Neural progenitor cell (in vitro differentiated cells): ENCODE measurements around the gene SEL1L3. TPM values are rescaled to one million over a fixed set of nuclear protein-coding genes. Genes with fewer than 3 reads are reported as not detected.

Experiments
- DNase-seq: peaks from one replicate; pipeline ENCODE4 v3.0.0-alpha.2; 2016; ENCODE audit warnings: low spot score
- H2AFZ ChIP-seq: fragments of 200-600 bp; sonication (generic); replicated peaks from 2 replicates; pipeline ENCODE4 v1.6.1; 2016; ENCODE audit warnings: antibody characterized with exemption
- H3F3A ChIP-seq: fragments of 200-600 bp; sonication (generic); 2 replicates; pipeline ENCODE4 v1.6.1; 2016; ENCODE audit warnings: antibody characterized with exemption, low read depth
- H3K27ac ChIP-seq: fragments of 200-600 bp; sonication (generic); 2 replicates; pipeline ENCODE4 v1.5.1; 2016; ENCODE audit warnings: mild to moderate bottlenecking
- H3K27me3 ChIP-seq: fragments of 200-600 bp; sonication (generic); 2 replicates; pipeline ENCODE4 v1.6.1; 2016; ENCODE audit warnings: mild to moderate bottlenecking, moderate library complexity
- H3K36me3 ChIP-seq: fragments of 200-600 bp; sonication (generic); 2 replicates; pipeline ENCODE4 v1.5.1; 2016
- H3K4me1 ChIP-seq: fragments of 200-600 bp; sonication (generic); 2 replicates; pipeline ENCODE4 v1.6.1; 2016; ENCODE audit warnings: mixed run types
- H3K4me2 ChIP-seq: fragments of 200-600 bp; sonication (generic); 2 replicates; pipeline ENCODE4 v1.6.1; 2016
- H3K4me3 ChIP-seq: fragments of 200-600 bp; sonication (generic); 2 replicates; pipeline ENCODE4 v1.5.1; 2016
- H3K79me2 ChIP-seq: fragments of 200-600 bp; sonication (generic); 2 replicates; pipeline ENCODE4 v1.6.1; 2016; ENCODE audit warnings: low read depth
- H3K9ac ChIP-seq: fragments of 200-600 bp; sonication (generic); 2 replicates; pipeline ENCODE4 v1.6.1; 2016
- H3K9me3 ChIP-seq: fragments of 200-600 bp; sonication (generic); 2 replicates; pipeline ENCODE4 v1.5.1; 2016; ENCODE audit warnings: low read depth
- H4K20me1 ChIP-seq: fragments of 200-600 bp; sonication (generic); 2 replicates; pipeline ENCODE4 v1.6.1; 2016; ENCODE audit warnings: low read depth
- H3K27ac Mint-ChIP-seq: 3 replicates; pipeline ENCODE4 v1.8.0; 2021; ENCODE audit warnings: mixed read lengths
- H3K27me3 Mint-ChIP-seq: 2 replicates; pipeline ENCODE4 v1.8.0; 2022; ENCODE audit warnings: low read depth, mild to moderate bottlenecking, inconsistent platforms, moderate library complexity, mixed read lengths; ENCODE audit not compliant: insufficient read depth
- H3K36me3 Mint-ChIP-seq: 3 replicates; pipeline ENCODE4 v1.8.0; 2021; ENCODE audit warnings: mixed read lengths
- H3K4me1 Mint-ChIP-seq: 3 replicates; pipeline ENCODE4 v1.8.0; 2021; ENCODE audit warnings: mixed read lengths
- H3K4me3 Mint-ChIP-seq: 3 replicates; pipeline ENCODE4 v1.8.0; 2021; ENCODE audit warnings: mild to moderate bottlenecking, moderate library complexity, mixed read lengths
- H3K9me3 Mint-ChIP-seq: 3 replicates; pipeline ENCODE4 v1.8.0; 2020; ENCODE audit warnings: mixed read lengths
- EZH2 ChIP-seq: fragments of 200-600 bp; sonication (generic); IDR thresholded peaks from 2 replicates; pipeline ENCODE4 v1.6.1; 2017; ENCODE audit warnings: antibody characterized with exemption, mild to moderate bottlenecking, moderate library complexity
- EZH2phosphoT487 ChIP-seq: fragments of 200-600 bp; sonication (generic); IDR thresholded peaks from 2 replicates; pipeline ENCODE4 v1.6.1; 2017; ENCODE audit warnings: antibody characterized with exemption
- total RNA-seq: library from RNA; depleted of rRNA; stranded (reverse); fragments of >200 nt; gene quantifications from 2 replicates; pipeline ENCODE4 v1.2.3, GENCODE V29; 2015; ENCODE audit warnings: low replicate concordance
- TF ChIP-seq, protein P1 (sequence below): fragments of 200-600 bp; sonication (generic); IDR thresholded peaks from 2 replicates; pipeline ENCODE4 v1.5.1; 2017; ENCODE audit warnings: antibody characterized with exemption, mild to moderate bottlenecking

The SEL1L3 gene
- total RNA-seq, 1 donor from 2014 or later: 87.2 TPM

DNA sequence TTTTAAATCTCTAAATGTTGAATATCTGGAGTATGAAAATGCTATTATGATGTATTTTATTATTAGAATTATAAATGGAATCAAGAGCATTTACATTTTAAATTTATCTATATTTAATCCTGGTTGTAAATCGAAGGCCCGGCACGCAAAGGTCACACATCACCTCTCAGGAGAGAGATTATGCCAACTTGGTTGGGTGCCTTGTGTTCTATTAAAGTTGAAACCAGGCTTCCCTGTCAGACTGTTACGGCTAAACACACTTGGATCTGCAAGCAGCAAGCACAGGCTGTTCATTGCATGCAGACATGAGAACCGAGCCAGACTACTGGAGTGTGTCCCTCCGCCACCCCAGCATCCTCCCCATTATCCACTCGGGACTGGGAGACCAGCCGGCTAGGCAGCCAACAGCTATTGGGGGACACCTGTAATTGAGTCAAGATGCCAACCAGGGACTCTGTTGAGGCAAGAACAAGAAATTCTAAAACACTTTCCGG is 16.4 kb upstream of the SEL1L3 start:
- Histone ChIP-seq H3K4me2 (no peak overlapping the region), H3K27me3 (no peaks in the 10 kb centered on the region), H3K36me3 (no peaks in the 10 kb centered on the region), H3K4me1 (peaks cover 8% of the 10 kb centered on the region), H2AFZ (no peak overlapping the region), H3K9ac (no peak overlapping the region), H3K4me3 (no peak overlapping the region), H3K79me2 (no peaks in the 10 kb centered on the region), H3F3A (no peaks in the 10 kb centered on the region), H4K20me1 (no peaks in the 10 kb centered on the region), H3K27ac (no peak overlapping the region), H3K9me3 (no peaks in the 10 kb centered on the region)
- Mint-ChIP-seq H3K27ac (no peak overlapping the region), H3K4me1 (peaks cover 16% of the 10 kb centered on the region), H3K36me3 (no peaks in the 10 kb centered on the region), H3K27me3 (peaks cover 5% of the 10 kb centered on the region), H3K9me3 (no peaks in the 10 kb centered on the region), H3K4me3 (no peak overlapping the region)
- DNase-seq: no peak
- TF ChIP-seq, protein P1, sequence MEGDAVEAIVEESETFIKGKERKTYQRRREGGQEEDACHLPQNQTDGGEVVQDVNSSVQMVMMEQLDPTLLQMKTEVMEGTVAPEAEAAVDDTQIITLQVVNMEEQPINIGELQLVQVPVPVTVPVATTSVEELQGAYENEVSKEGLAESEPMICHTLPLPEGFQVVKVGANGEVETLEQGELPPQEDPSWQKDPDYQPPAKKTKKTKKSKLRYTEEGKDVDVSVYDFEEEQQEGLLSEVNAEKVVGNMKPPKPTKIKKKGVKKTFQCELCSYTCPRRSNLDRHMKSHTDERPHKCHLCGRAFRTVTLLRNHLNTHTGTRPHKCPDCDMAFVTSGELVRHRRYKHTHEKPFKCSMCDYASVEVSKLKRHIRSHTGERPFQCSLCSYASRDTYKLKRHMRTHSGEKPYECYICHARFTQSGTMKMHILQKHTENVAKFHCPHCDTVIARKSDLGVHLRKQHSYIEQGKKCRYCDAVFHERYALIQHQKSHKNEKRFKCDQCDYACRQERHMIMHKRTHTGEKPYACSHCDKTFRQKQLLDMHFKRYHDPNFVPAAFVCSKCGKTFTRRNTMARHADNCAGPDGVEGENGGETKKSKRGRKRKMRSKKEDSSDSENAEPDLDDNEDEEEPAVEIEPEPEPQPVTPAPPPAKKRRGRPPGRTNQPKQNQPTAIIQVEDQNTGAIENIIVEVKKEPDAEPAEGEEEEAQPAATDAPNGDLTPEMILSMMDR: no peak
- TF ChIP-seq EZH2 (no peak), EZH2phosphoT487 (no peak)

DNA sequence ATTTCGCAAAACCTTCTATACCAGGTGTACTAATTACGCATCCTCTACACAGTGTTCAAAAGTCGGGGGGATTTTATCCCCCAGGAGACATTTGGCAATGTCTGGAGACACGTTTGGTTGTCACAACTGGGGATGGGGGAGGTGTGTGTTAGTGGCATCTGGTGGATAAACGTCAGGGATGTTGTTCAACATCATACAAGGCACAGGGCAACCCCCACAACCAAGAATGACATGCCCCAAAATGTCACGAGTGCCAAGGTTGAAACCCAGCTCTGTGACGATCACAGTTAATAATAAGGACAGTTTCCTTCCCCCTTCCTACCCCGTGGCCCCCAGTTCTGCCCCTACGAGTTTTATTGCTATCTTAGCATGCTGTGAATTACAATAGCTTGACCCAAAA is 15.9 kb upstream of the SEL1L3 start:
- no peaks in the 10 kb centered on the region for H3K36me3 ChIP-seq
- Mint-ChIP-seq H3K4me1 (peaks cover 11% of the 10 kb centered on the region), H3K27ac (no peak overlapping the region), H3K36me3 (no peaks in the 10 kb centered on the region), H3K4me3 (no peak overlapping the region), H3K9me3 (no peaks in the 10 kb centered on the region), H3K27me3 (peaks cover 5% of the 10 kb centered on the region)
- H3K4me2 ChIP-seq: no peak overlapping the region
- no peak overlapping the region for H3K4me3 ChIP-seq
- TF ChIP-seq EZH2phosphoT487: no peak
- TF ChIP-seq, protein P1: no peak
- TF ChIP-seq EZH2: no peak
- no peaks in the 10 kb centered on the region for H3F3A ChIP-seq
- H3K27me3 ChIP-seq: no peaks in the 10 kb centered on the region
- H2AFZ ChIP-seq: no peak overlapping the region
- no peak for DNase-seq
- peaks cover 8% of the 10 kb centered on the region for H3K4me1 ChIP-seq
- H4K20me1 ChIP-seq: no peaks in the 10 kb centered on the region
- H3K9me3 ChIP-seq: no peaks in the 10 kb centered on the region
- H3K27ac ChIP-seq: no peak overlapping the region
- H3K79me2 ChIP-seq: no peaks in the 10 kb centered on the region
- no peak overlapping the region for H3K9ac ChIP-seq

DNA sequence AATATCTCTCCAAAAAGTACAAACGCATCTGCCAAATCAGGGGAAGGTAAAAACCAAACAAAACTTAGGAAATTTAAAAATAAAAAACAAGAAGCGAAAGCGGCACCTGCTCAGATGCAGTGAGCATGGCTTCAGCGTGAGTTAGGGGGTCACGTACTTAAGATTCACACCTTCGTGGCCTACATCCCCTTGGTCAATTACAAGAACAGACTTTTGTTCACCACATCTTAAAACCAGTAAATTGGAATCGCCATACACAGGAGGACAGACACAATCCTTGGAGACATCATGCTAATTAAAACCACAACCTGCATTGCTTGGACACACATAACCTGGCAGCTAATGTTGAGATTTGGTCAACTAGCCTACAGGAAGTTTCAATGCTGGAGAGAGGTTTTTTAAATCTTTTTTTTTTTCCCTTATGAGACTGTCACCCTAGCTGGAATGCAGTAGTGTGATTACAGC is 12.5 kb upstream of the SEL1L3 start:
- H3K9me3 Mint-ChIP-seq: no peaks in the 10 kb centered on the region
- H3K27ac Mint-ChIP-seq: no peak overlapping the region
- Histone ChIP-seq H3K4me2 (no peak overlapping the region), H3F3A (no peaks in the 10 kb centered on the region), H3K79me2 (no peaks in the 10 kb centered on the region), H2AFZ (no peak overlapping the region), H3K36me3 (no peaks in the 10 kb centered on the region), H3K9me3 (no peaks in the 10 kb centered on the region), H3K27ac (no peak overlapping the region), H3K4me3 (no peak overlapping the region), H3K4me1 (peaks cover 8% of the 10 kb centered on the region), H3K27me3 (no peaks in the 10 kb centered on the region), H4K20me1 (no peaks in the 10 kb centered on the region), H3K9ac (no peak overlapping the region)
- no peaks in the 10 kb centered on the region for H3K36me3 Mint-ChIP-seq
- DNase-seq: no peak
- peaks cover 5% of the 10 kb centered on the region for H3K27me3 Mint-ChIP-seq
- TF ChIP-seq, protein P1: no peak
- TF ChIP-seq EZH2phosphoT487: no peak
- TF ChIP-seq EZH2: no peak
- H3K4me3 Mint-ChIP-seq: no peak overlapping the region
- H3K4me1 Mint-ChIP-seq: peaks cover 11% of the 10 kb centered on the region
